ENCODE data around the gene ENPP7.

Gene ENPP7, protein sequence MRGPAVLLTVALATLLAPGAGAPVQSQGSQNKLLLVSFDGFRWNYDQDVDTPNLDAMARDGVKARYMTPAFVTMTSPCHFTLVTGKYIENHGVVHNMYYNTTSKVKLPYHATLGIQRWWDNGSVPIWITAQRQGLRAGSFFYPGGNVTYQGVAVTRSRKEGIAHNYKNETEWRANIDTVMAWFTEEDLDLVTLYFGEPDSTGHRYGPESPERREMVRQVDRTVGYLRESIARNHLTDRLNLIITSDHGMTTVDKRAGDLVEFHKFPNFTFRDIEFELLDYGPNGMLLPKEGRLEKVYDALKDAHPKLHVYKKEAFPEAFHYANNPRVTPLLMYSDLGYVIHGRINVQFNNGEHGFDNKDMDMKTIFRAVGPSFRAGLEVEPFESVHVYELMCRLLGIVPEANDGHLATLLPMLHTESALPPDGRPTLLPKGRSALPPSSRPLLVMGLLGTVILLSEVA

DNA sequence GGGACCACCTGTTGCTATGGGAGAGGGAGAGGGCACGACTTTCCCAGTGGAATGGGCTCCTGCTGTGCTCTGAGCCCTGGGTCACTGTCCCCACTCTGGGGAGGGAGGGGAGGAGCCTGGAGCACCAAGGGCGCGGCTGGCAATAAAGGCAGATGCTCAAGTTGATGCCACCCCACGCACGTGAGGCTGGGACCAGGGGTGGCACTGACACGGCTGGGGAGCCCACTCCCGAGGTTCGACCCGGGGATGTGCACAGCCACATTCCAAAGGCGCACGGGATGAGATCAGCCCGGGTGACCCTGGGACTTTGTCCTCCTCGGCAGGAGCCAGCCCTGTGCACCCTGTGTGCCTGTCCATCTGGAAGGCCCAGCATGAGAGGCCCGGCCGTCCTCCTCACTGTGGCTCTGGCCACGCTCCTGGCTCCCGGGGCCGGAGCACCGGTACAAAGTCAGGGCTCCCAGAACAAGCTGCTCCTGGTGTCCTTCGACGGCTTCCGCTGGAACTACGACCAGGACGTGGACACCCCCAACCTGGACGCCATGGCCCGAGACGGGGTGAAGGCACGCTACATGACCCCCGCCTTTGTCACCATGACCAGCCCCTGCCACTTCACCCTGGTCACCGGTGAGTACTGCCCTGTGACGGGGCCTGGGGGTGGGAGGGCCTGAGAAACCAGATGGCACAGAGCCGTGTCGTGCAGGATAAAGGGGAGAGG lies at the start of gene ENPP7:
ENPP7 (plus strand) TSS at position 175 of the 715 bp plus-strand sequence; CDS start at position 372, 197 bp downstream.
- no peak for DNase-seq (ENCODE audit: low read depth)

DNA sequence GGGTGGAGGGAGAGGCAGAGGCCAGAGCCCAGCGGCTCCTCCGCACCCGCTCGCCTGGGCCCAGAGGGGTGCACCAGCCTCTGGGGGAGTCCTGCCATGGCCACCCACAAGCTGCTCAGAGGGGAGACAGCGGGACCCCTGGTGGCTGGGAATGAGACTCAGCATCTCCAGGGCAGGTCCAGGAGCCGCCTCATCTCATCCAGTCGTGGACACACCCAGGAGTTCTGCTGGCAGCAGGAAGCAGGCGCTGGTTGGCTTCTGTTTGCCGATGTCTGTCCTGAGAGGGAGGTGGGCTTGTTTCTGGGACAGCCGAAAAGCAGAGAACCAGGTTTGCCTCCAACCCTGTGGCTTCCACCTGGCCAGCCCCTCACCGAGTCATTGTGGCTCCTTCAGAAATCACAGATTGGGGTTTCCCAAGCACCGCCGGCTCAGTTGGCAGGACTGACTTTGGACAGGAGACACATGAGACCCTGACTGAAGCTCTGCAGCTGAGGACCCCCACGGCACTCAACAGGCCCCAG lies 49.6 kb upstream of the ENPP7 start:
- no peak for DNase-seq (ENCODE audit: low read depth)

DNA sequence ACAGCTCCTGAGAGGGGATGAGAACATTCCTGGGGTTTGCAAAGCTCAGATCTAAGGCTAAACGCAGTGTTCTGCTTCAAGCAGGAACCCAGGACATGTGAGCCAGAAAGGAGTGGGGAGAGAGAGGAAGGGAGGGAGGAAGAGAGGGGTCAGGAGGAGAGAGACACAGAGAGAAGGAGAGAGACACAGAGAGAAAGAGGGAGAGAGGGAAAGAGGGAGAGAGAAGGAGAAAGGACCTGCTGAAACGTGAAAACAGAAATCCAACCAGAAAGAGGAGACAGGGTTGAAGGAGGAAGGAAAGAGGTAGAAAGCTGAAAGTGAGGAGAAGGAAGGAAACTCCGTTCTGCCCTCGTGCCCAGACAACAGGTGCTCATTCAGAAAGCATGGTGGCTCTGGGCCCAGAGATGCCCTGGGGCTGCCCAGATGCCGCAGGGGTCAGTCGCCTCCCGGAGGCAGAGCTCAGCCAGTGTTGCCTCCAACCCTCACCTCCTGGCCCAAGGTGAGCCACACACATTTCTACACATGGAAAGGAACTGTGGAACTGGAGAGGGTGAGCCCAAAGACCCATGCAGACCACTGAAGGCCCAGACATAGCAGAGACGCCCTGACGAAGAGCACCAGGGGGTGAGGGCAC lies 49.0 kb upstream of the ENPP7 start:
- no peak for DNase-seq (ENCODE audit: low read depth)

DNA sequence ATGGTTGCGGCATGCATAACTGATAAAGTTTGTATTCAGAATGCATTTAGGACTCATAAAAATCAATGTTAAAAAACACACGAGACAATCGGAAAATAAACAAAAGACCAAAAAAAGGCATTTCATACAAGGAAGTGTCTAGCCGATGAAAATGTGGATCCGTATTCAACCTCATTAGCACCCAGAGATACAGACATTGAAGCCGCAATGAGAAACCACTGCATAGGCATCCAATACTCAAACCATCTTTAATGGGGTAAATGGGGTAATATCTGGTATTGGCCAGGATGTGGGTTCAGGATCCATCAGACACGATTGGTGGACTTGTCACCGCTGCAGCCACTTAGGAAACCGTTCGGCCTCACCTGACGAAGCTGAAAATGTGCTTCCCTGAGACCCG lies 47.4 kb upstream of the ENPP7 start:
- DNase-seq (ENCODE audit: low read depth) = no peak

DNA sequence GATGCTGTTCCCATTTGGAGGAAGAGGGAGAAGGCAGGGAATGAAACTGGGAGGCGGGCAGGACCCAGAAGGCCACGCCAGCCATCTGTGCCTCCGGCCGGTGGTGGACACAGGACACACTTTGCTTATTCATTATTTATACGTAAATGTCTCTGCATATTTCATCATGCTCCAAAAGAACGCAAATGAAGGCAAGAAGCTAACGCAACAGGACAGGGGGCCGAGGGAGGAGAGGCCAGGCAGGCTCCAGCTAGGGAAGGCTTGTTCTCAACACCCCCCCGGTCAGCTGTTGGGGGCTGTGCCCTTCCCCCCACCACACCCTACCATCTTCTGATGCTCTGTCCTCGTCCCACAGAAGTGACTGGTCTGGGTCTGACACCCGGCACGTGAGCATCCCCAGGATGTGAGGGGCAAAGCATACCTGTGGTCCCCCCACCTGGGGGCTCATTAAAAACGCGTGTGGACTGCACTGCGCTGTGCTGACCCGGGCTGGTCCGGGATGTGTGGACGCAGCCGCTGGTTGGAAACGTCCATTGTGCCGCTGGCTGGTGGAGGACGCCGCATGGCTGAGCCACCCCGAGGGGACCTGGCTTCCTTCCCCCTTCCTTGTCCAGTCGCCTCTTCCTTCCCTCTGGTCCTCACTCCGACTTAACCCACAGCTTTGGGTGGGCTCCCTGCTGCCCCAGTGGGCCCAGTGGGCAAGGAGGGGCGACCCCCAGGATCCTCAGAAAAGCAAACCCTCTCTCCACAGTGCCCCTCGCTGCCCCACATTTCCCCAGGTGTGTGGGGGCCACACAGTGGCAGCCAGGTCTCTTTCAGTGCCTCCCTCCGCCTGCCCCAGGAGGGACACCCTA lies 46.4 kb upstream of the ENPP7 start:
- no peak for DNase-seq (ENCODE audit: low read depth)

DNA sequence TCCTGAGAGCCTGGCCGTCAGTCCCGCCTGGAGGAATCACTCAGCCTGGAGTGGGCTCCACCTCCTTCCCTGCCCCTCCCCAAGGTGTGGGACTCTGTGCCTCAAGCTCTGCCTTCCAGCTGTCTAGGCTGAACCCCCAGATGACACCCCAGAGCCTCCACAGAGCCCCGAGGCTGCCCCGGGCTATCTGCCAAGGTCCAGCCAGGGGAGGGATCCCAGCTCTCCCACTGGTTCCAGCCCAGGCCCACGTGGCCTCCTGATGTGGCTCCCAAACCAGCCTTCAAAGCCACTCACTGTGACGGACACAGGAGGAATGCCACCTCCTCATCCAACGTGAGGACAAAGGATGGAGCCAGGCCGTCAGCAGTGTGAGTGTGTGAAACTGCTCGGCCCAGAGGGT lies 45.6 kb upstream of the ENPP7 start:
- no peak for DNase-seq (ENCODE audit: low read depth)

DNA sequence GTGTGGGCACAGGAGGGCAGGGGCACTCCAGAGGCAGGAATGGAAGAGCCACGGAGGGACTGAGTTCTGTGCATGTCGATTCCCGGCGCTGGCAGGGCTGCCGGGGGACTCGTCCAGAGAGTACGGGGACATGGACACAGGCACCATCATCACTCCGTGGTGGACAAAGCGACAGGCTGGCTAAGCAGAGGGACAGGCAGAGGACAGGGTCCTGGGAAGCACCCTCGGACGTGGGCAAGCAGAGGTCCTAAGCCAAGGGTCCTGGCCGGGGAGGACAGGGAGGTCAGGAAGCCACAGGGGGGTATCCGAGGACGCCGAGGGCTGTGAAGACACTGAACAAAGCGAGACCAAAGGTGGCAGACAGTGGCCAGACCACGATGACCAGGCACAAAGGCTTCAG lies 44.3 kb upstream of the ENPP7 start:
- DNase-seq (ENCODE audit: low read depth) = no peak

DNA sequence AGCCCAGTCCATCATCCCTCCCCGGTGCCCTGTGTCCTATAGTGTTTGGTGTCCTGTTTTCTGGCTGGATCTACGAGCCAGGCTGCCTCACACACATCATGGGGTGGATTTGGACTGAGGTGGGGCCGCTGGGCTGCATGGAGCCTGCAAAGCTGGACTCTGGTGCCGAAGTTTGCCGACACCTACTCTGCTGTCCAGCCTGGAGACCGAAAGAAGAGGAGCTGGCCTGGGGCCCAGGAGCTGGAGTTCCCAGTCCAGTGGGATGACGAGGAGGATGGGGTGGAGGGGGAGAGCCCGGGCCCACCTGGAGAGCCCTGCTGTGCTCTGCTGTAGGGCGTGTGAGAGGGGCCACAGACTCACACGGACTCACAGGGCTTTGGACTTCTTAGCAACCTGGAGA lies 40.3 kb upstream of the ENPP7 start:
- DNase-seq (ENCODE audit: low read depth) = no peak

DNA sequence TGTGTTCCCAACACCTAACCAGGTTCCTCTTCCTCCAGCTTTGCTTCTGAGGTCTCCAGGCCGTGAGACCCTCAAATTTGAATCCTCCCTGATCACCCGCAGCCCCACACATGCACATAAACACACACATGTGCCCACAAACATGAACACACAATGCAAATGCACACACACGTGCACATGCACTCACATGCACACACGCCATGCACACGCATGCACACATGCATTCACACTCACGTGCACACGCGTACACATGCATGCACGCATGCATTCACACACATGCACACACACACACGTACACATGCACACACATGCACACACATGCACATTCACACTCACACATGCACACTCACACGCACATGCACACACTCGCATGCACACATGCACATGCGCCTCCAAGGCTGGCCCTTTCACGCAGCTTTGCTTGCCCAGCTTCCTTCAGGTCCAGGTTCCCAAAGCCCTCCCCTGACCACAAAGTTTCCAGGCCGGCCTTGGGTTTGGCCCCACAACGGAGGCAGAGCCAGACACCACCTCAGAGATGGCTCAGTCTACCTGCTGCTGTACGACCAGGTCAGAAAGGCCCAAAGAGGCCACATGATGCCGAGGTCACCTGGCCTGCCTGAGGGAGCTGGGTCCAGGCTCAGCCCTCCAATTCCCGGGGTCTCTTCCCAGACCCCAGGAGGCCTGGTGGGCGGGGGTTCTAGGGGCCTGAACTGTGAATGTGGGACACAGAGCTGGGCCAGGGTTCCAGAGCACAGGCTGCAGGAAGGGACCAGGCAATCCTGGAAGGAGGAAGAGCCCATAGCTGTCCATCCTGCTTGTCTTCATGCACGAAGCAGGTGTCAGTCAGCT lies 39.5 kb upstream of the ENPP7 start:
- no peak for DNase-seq (ENCODE audit: low read depth)

DNA sequence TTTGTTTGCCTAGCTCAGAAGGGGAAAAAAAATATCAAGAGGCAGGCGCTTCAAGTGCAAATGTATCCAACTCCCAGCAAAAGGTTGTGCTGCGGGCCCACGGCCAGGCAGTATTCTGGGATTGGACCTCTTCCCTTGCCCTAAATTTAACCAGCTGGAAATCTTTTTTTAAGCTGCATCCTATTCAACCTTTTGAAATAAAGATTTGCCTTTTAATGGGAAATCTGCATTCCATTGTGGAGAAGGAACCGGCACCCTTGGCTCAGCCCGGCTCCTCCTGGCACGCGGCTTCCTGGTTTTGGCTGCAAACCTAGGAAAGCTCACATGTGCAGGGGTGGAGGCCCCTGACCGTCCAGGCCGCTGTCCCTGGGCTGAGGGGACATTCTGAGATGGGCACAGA lies 38.8 kb upstream of the ENPP7 start:
- DNase-seq (ENCODE audit: low read depth) = no peak

DNA sequence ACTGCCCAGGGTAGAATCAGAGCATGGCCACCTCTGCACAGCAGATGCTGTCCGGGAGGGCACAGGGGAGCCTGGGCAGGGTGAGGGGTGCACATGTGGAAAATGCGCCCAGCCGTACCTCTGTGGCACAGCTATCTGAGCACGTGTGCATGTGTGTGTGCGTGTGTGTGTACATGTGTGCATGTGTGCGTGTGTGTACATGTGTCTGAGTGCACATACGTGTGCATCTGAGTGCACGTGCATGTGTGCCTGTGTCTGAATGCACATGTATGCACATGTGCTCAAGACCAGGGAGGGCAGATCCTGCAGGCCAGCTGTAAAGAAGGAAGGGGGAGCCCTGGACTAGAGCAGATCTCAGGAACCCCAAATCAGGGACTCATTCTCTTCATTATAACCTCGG lies 37.3 kb upstream of the ENPP7 start:
- no peak for DNase-seq (ENCODE audit: low read depth)

DNA sequence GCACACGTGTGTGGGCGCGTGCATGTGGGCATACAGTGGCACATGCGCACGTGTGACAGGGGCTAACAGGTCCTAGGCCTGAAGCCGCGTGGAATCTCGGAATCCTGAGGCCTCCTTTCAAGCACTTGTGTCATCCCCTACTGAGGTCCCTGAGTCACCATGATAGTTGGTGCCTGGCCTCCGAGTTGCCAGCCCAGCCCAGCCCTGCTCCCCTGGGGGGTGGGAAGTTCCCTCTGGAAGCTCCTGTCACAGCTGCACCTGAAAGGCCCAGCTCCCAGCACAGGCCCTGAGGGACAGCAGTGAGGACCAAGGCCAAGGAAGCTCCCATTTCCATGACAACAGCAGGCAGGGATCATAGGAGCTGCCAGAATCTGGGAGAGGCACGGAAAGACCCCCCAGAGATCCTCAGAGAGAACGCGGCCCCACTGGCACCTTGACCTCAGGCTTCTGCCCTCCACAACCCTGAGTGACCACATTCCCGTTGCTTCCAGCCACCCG lies 35.4 kb upstream of the ENPP7 start:
- no peak for DNase-seq (ENCODE audit: low read depth)

DNA sequence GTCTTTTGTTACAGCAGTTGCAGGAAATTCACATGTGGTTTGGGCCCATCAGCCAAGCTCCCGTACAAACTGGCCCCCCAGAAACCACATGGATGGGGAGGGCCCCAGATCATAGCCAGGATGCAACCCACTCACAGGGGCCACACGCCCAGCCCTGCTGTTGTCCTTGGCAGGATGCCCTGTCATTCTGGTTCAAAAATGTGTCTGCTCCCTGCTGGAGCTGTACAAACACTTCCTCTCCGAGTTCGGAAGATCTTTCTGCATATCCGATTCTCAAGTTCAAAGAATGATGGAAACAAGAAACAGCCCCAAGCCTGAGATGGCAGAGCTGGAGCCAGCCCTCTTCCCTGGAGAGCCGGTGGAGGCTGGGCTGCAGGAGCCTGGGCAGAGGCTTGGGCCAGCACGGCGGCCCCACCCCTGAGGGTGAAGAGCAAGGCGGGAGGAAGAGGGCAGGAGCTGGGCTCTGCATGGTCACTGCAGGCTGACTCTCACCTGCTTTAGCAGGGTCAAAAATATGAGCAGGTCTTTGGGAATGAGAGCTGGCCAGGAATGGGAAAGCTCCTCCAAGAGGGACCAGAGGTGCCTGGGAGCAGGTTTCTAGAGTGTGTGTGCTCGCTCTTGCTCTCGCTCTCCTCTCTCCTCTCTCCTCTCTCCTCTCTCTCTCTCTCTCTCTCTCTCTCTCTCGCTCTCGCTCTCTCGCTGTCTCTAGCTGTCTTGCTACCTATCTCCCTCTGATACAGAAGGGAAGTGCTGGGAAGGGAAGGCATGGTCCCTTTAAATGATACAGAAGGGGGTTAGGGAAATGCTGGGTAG lies 34.7 kb upstream of the ENPP7 start:
- no peak for DNase-seq (ENCODE audit: low read depth)

DNA sequence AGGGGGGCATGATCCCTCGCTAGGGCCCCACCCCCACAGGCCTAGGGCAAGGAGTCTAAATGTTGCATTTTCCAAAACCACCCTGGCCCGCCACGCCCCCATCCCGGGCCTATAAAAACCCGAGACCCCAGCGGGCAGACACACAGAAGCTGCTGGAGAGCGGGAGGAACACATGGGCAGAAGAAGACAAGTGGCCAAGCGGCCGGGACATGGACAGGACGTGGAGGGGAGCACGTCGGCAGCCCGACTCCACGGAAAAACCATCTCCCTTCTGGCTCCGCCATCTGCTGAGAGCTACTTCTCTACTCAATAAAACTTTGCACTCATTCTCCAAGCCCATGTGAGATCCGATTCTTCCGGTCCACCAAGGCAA lies 34.1 kb upstream of the ENPP7 start:
- no peak for DNase-seq (ENCODE audit: low read depth)

DNA sequence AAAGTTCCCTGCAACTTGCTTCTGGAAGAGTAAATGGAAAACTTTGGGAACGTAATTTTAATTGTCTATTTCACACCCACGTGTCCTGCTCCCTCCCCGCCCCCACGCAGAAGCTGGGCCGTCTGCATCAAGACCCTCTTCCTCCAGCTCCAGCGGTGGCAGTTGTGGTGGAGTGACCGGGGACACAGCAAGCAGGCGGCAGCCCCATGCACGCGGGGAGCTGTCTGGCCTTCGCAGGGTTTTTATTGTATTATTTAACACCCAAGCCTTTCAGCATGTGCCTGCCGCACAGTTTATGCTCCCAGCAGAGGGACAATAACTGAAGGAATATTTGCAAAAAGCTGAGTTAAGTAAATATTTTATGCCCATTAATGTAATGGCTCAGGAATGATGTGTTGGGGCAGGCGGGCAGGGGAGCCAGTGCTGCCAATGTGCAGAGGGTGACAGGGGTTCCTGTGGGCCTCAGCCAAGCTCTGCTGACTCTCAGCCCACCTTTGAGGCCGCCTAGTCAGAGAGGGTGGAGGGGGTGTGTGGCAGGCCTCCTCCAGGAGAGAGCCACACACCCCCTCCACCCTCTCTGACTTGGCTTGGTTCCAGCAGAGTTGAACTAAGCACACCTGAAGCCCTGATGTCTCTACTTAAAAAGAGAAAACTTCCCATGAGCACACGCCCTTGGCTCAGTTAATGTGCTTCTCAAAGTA lies 32.4 kb upstream of the ENPP7 start:
- no peak for DNase-seq (ENCODE audit: low read depth)

DNA sequence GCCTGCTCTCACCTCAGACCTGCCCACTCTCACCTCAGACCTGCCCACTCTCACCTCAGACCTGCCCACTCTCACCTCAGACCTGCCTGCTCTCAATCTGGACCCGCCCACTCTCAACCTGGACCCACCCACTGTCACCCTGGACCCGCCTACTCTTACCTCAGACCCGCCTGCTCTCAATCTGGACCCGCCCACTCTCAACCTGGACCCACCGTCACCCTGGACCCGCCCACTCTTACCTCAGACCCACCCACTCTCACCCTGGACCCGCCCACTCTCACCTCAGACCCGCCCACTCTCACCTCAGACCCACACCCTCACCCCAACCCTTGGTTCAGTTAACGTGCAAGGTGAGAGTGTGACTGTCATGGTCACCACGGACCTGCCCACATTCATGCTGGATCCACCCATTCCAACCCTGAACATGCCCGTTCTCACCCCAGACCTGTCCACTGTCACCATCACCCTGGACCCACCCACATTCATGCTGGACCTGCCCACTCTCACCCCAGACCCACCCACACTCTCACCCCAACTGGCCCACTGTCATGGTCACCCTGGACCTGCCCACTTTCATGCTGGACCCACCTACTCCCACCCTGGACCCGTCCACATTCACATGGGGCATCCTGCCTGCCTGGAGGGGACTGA lies 31.2 kb upstream of the ENPP7 start:
- no peak for DNase-seq (ENCODE audit: low read depth)

DNA sequence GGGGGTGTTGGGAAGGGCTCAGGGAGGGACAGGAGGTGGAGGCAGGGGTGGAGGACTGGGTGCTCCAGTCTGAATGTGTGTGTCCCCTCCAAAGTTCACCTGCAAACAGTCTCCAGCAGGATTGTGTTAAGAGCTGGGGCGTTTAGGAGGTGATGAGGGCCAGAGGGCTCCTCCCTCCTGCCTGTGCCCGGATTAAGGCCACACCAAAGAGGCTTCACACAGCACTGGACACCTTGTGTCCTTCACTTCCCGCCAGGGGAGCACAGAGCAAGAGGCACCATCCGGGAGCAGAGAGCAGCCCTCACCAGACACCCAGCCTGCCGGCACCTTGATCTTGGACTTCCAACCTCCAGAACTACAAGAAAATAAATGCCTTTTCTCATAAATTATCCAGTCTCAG lies 30.2 kb upstream of the ENPP7 start:
- DNase-seq (ENCODE audit: low read depth) = no peak

DNA sequence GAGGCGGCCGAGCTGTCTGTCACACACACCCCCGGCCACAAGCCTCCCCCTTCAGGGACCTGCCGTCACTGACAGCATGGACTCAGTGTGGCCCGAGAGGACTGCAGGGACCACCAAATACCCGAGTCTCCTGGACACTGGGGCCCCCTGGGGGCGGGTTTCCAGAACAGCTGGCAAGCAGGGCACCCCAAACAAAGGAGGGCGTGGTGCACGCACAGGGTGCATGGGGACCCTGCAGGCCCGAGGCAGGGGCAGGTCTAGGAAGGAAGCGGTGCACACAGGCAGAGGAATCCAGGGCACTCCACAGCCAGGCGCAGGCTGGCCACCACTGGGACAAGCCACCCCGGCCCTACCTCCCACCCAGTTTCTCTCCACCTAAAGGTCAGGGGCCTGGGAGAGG lies 28.7 kb upstream of the ENPP7 start:
- DNase-seq (ENCODE audit: low read depth) = no peak

Measured in ELR (cell line).